Stromal cell of bone marrow (primary cell): ENCODE measurements around the gene WASF2.
"Not testable (repeated sequence)": the region's sequence is repeated elsewhere in the genome, so short reads cannot be mapped to it uniquely, and the experiment has no call there.

ENCODE experiments used
- DNase-seq: peaks from one replicate; pipeline ENCODE4 v3.0.0-alpha.2; 2012; ENCODE audit warnings: low read depth

Gene WASF2

GRCh38 chr1:27451343-27451742 lies 38.6 kb downstream of the WASF2 start:
- DNase-seq = no peak

- DNase-seq = no peak
These were observed 41.0 kb downstream of the WASF2 start for GRCh38 chr1:27448982-27449381.

GRCh38 chr1:27447883-27448282 lies 42.1 kb downstream of the WASF2 start:
- DNase-seq = no peak

- DNase-seq = no peak
These were observed 42.6 kb downstream of the WASF2 start for GRCh38 chr1:27447399-27447798.

- DNase-seq = no peak
These were observed 43.4 kb downstream of the WASF2 start for GRCh38 chr1:27446496-27447020.

- no peak for DNase-seq
These were observed 44.6 kb downstream of the WASF2 start for GRCh38 chr1:27445177-27445936.

GRCh38 chr1:27444632-27445031 lies 45.3 kb downstream of the WASF2 start:
- DNase-seq = no peak

- no peak for DNase-seq
These were observed 50.8 kb downstream of the WASF2 start for GRCh38 chr1:27439150-27439549.

GRCh38 chr1:27438621-27439061 lies 51.3 kb downstream of the WASF2 start:
- no peak for DNase-seq

- DNase-seq = peak; percentile 52
These were observed 53.5 kb downstream of the WASF2 start for GRCh38 chr1:27436204-27437159.

- DNase-seq = no peak
These were observed 54.3 kb downstream of the WASF2 start for GRCh38 chr1:27435566-27436203.

- no peak for DNase-seq
These were observed 56.3 kb downstream of the WASF2 start for GRCh38 chr1:27433706-27434105.

- DNase-seq = not testable (repeated sequence)
These were observed 57.2 kb downstream of the WASF2 start for GRCh38 chr1:27432725-27433124.

- no peak for DNase-seq
These were observed 58.4 kb downstream of the WASF2 start for GRCh38 chr1:27431601-27431940.

GRCh38 chr1:27430903-27431600 lies 58.9 kb downstream of the WASF2 start:
- no peak for DNase-seq

- DNase-seq = no peak
These were observed 60.9 kb downstream of the WASF2 start for GRCh38 chr1:27429029-27429425.

GRCh38 chr1:27428316-27429028 lies 61.5 kb downstream of the WASF2 start:
- DNase-seq = no peak

- DNase-seq = no peak
These were observed 62.1 kb downstream of the WASF2 start for GRCh38 chr1:27427816-27428315.

- no peak for DNase-seq
These were observed 62.6 kb downstream of the WASF2 start for GRCh38 chr1:27427329-27427728.

GRCh38 chr1:27423709-27424108 lies 66.3 kb downstream of the WASF2 start:
- DNase-seq = no peak
